Skeletal muscle cell (primary cell): ENCODE data around the gene CDK6.
A peak's percentile ranks its signal among the peaks of the same experiment; 100 is the strongest.

Source experiments
- DNase-seq: peaks from one replicate; pipeline ENCODE4 v3.0.0-alpha.2; 2010; ENCODE audit warnings: low read depth
- H3K4me3 ChIP-seq: 2 replicates; pipeline ENCODE4 v1.5.1; 2011; ENCODE audit warnings: low read depth, mild to moderate bottlenecking, control low read depth, low read length, moderate library complexity

CDK6 gene

GRCh38 chr7:92831716-92832533 is 4.4 kb downstream of the CDK6 start:
- H3K4me3 ChIP-seq = peak overlapping the region; percentile 87
- DNase-seq = peak; percentile 93

GRCh38 chr7:92830532-92831110 is 5.8 kb downstream of the CDK6 start:
- peak overlapping the region; percentile 87 for H3K4me3 ChIP-seq
- no peak for DNase-seq

GRCh38 chr7:92830027-92830426 is 6.3 kb downstream of the CDK6 start:
- DNase-seq = no peak
- no peak overlapping the region for H3K4me3 ChIP-seq

- no peak for DNase-seq
- H3K4me3 ChIP-seq = no peak overlapping the region
These were observed 8.8 kb downstream of the CDK6 start for GRCh38 chr7:92827464-92828120.

GRCh38 chr7:92826258-92826938 is 10.0 kb downstream of the CDK6 start:
- H3K4me3 ChIP-seq = no peak overlapping the region
- no peak for DNase-seq

GRCh38 chr7:92824901-92825480 is 11.4 kb downstream of the CDK6 start:
- no peak overlapping the region for H3K4me3 ChIP-seq
- no peak for DNase-seq

- DNase-seq = no peak
- no peak overlapping the region for H3K4me3 ChIP-seq
These were observed 11.9 kb downstream of the CDK6 start for GRCh38 chr7:92824450-92824849.

GRCh38 chr7:92823042-92823441 is 13.3 kb downstream of the CDK6 start:
- no peak overlapping the region for H3K4me3 ChIP-seq
- no peak for DNase-seq

- no peak for DNase-seq
- no peak overlapping the region for H3K4me3 ChIP-seq
These were observed 16.2 kb downstream of the CDK6 start for GRCh38 chr7:92820191-92820590.

GRCh38 chr7:92817398-92817797 is 19.0 kb downstream of the CDK6 start:
- no peak for DNase-seq
- H3K4me3 ChIP-seq = no peak overlapping the region

- H3K4me3 ChIP-seq = no peak overlapping the region
- DNase-seq = no peak
These were observed 21.0 kb downstream of the CDK6 start for GRCh38 chr7:92815412-92815811.

- no peak for DNase-seq
These were observed 22.9 kb downstream of the CDK6 start for GRCh38 chr7:92813390-92814024.

GRCh38 chr7:92811158-92811557 is 25.2 kb downstream of the CDK6 start:
- no peak for DNase-seq
- no peak overlapping the region for H3K4me3 ChIP-seq

More at GRCh38 chr7:92813390-92814024, 22.9 kb downstream of the CDK6 start:
- H3K4me3 ChIP-seq = no peak overlapping the region

- peak; percentile 90 for DNase-seq
- H3K4me3 ChIP-seq = no peak overlapping the region
These were observed 26.4 kb downstream of the CDK6 start for GRCh38 chr7:92809760-92810573.

- no peak for DNase-seq
- no peak overlapping the region for H3K4me3 ChIP-seq
These were observed 27.0 kb downstream of the CDK6 start for GRCh38 chr7:92809397-92809759.

GRCh38 chr7:92808635-92809034 is 27.7 kb downstream of the CDK6 start:
- no peak for DNase-seq
- no peak overlapping the region for H3K4me3 ChIP-seq

GRCh38 chr7:92808006-92808405 is 28.4 kb downstream of the CDK6 start:
- no peak for DNase-seq

GRCh38 chr7:92806496-92806895 is 29.9 kb downstream of the CDK6 start:
- no peak overlapping the region for H3K4me3 ChIP-seq
- no peak for DNase-seq

More at GRCh38 chr7:92808006-92808405, 28.4 kb downstream of the CDK6 start:
- no peak overlapping the region for H3K4me3 ChIP-seq
